GM06990 (cell line): ENCODE measurements around the gene CEP135.

Experiments
- DNase-seq: peaks from one replicate; pipeline ENCODE4 v3.0.0-alpha.2; 2011; ENCODE audit not compliant: insufficient read length; ENCODE audit errors: extremely low read depth
- H3K27me3 ChIP-seq: replicated peaks from 2 replicates; pipeline ENCODE4 v1.6.0; 2011; ENCODE audit warnings: low read length; ENCODE audit not compliant: control insufficient read depth, insufficient read depth
- H3K36me3 ChIP-seq: 2 replicates; pipeline ENCODE4 v1.5.1; 2011; ENCODE audit warnings: low read length; ENCODE audit not compliant: control insufficient read depth, insufficient read depth
- H3K4me3 ChIP-seq: replicated peaks from 2 replicates; pipeline ENCODE4 v1.5.1; 2011; ENCODE audit warnings: low read depth, mild to moderate bottlenecking, control low read depth, low read length
- TF ChIP-seq, protein P1 (sequence below): IDR thresholded peaks from 2 replicates; pipeline ENCODE4 v1.5.1; 2011; ENCODE audit warnings: low read length, control low read depth, mild to moderate bottlenecking, inconsistent platforms; ENCODE audit not compliant: insufficient read depth, poor library complexity, severe bottlenecking

The CEP135 gene

GRCh38 chr4:56028165-56028564 is 79.4 kb downstream of the CEP135 start:
- H3K4me3 ChIP-seq, result no peak overlapping the region
- H3K36me3 ChIP-seq, result peaks cover 2% of the 10 kb centered on the region; the same call in 1 of the 2 replicates
- TF ChIP-seq, protein P1, sequence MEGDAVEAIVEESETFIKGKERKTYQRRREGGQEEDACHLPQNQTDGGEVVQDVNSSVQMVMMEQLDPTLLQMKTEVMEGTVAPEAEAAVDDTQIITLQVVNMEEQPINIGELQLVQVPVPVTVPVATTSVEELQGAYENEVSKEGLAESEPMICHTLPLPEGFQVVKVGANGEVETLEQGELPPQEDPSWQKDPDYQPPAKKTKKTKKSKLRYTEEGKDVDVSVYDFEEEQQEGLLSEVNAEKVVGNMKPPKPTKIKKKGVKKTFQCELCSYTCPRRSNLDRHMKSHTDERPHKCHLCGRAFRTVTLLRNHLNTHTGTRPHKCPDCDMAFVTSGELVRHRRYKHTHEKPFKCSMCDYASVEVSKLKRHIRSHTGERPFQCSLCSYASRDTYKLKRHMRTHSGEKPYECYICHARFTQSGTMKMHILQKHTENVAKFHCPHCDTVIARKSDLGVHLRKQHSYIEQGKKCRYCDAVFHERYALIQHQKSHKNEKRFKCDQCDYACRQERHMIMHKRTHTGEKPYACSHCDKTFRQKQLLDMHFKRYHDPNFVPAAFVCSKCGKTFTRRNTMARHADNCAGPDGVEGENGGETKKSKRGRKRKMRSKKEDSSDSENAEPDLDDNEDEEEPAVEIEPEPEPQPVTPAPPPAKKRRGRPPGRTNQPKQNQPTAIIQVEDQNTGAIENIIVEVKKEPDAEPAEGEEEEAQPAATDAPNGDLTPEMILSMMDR, result no peak
- H3K27me3 ChIP-seq, result no peaks in the 10 kb centered on the region
- no peak for DNase-seq

GRCh38 chr4:56038487-56039162 is 89.9 kb downstream of the CEP135 start:
- Histone ChIP-seq H3K36me3 (no peaks in the 10 kb centered on the region), H3K27me3 (no peaks in the 10 kb centered on the region), H3K4me3 (no peak overlapping the region)
- TF ChIP-seq, protein P1, result no peak
- DNase-seq, result no peak

DNA sequence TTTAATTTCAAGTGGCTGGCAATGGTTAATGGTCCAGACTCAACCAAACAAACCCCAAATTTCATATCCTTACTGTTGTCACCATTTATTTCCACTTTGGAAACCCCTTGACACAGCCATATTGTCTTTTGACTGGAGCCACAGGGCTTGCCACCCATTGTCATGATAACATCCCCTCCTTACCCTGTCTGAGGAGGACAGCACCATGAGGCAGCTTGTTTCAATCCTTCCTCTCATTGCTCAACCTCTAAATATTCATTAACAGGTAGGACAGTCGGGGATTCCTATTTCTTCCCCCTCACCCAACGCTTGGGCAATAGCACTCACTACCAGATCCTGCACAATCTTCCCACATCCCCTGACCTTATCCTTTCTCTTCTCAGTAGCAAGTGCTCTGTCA is 92.1 kb downstream of the CEP135 start:
- TF ChIP-seq, protein P1, result no peak
- Histone ChIP-seq H3K36me3 (no peaks in the 10 kb centered on the region), H3K4me3 (no peak overlapping the region), H3K27me3 (no peaks in the 10 kb centered on the region)
- DNase-seq, result no peak

DNA sequence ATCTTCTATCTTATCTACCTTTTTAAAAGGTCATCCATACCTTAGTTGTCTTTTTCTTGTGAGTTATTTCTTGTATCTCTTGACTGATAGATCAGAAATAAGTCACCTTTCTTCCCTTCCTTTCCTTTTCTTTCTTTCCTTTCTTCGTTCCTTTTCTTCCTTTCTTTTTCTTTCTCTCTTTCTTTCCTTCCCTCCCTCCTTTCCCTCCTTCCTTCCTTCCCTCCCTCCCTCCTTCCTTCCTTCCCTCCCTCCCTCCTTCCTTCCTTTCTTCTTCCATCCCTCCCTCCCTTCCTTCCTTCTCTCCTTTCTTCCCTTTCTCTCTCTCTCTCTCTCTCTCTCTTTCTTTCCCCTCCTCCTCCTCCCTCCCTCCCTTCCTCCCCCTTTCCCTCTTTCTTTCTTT is 93.5 kb downstream of the CEP135 start:
- DNase-seq, result no peak

DNA sequence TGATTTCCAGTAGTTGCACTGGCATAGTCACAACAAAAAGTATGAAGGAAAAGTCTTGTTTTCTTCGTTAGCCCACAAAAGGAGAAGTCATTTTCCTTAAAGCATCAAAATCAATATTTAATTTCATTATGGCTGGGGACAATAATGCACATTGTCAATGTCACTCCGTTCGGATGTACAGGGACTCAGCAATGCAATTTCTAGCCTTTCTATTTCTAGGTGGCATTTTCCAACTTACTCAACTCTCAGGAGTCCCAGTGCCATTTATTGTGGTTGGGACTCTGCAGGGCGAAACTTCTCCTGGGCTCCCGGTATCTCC is 99.6 kb downstream of the CEP135 start:
- Histone ChIP-seq H3K27me3 (no peaks in the 10 kb centered on the region), H3K36me3 (no peaks in the 10 kb centered on the region), H3K4me3 (peak overlapping the region; percentile 73)
- TF ChIP-seq, protein P1, result no peak
- DNase-seq, result no peak

More for the DNA sequence above, 93.5 kb downstream of the CEP135 start:
- Histone ChIP-seq H3K4me3 (no peak overlapping the region), H3K36me3 (no peaks in the 10 kb centered on the region), H3K27me3 (no peaks in the 10 kb centered on the region)
- TF ChIP-seq, protein P1, result no peak
